GM18861 (cell line): ENCODE data around the gene DERL2.
A peak's percentile ranks its signal among the peaks of the same experiment; 100 is the strongest.

Experiments
- ATAC-seq: cut with Tn5 transposase; IDR thresholded peaks from one replicate; pipeline ENCODE4 v1.9.1; 2021; ENCODE audit not compliant: unreplicated experiment

DERL2 gene

GRCh38 chr17:5485270-5486205 is at the start of gene DERL2:
TSS of gene DERL2 (minus strand) at chr17:5486178. CDS start at chr17:5486161, 17 bp downstream.
- ATAC-seq: peak; percentile 26

- ATAC-seq: no peak
These were observed 49.5 kb upstream of the DERL2 start for GRCh38 chr17:5535436-5535835.

- no peak for ATAC-seq
These were observed 47.7 kb upstream of the DERL2 start for GRCh38 chr17:5533486-5534315.

- ATAC-seq: no peak
These were observed 46.6 kb upstream of the DERL2 start for GRCh38 chr17:5532581-5532980.

GRCh38 chr17:5531085-5531418 is 45.1 kb upstream of the DERL2 start:
- ATAC-seq: no peak

GRCh38 chr17:5530265-5531084 is 44.5 kb upstream of the DERL2 start:
- ATAC-seq: no peak

- ATAC-seq: no peak
These were observed 41.7 kb upstream of the DERL2 start for GRCh38 chr17:5527601-5528250.

- no peak for ATAC-seq
These were observed 41.0 kb upstream of the DERL2 start for GRCh38 chr17:5526821-5527598.

GRCh38 chr17:5523249-5523648 is 37.3 kb upstream of the DERL2 start:
- ATAC-seq: no peak

GRCh38 chr17:5522476-5522875 is 36.5 kb upstream of the DERL2 start:
- no peak for ATAC-seq

GRCh38 chr17:5516060-5516792 is 30.2 kb upstream of the DERL2 start:
- no peak for ATAC-seq

GRCh38 chr17:5514976-5515375 is 29.0 kb upstream of the DERL2 start:
- ATAC-seq: no peak

GRCh38 chr17:5513628-5514027 is 27.6 kb upstream of the DERL2 start:
- ATAC-seq: no peak

- no peak for ATAC-seq
These were observed 25.6 kb upstream of the DERL2 start for GRCh38 chr17:5511401-5512225.

GRCh38 chr17:5510771-5511170 is 24.8 kb upstream of the DERL2 start:
- no peak for ATAC-seq

- ATAC-seq: no peak
These were observed 23.5 kb upstream of the DERL2 start for GRCh38 chr17:5509482-5509881.

- ATAC-seq: no peak
These were observed 22.8 kb upstream of the DERL2 start for GRCh38 chr17:5508810-5509209.

- ATAC-seq: no peak
These were observed 20.3 kb upstream of the DERL2 start for GRCh38 chr17:5506307-5506706.
